MCF 10A (cell line): ENCODE measurements around the gene MRAS. TPM values are rescaled to one million over a fixed set of nuclear protein-coding genes. Genes with fewer than 3 reads are reported as not detected.
A peak's percentile ranks its signal among the peaks of the same experiment; 100 is the strongest.

Experiments
- Bru-seq: library from RNA; stranded (reverse); fragments of 400-500 nt; gene quantifications from one replicate; lab custom pipeline; 2021; lab: Mats Ljungman, UMichigan
- BruChase-seq, 2 experiments: library from RNA; stranded (reverse); fragments of 400-500 nt; gene quantifications; one replicate each; lab custom pipeline; 2021; lab: Mats Ljungman, UMichigan
- BruUV-seq: library from RNA; stranded (reverse); fragments of 400-500 nt; replicated peaks from 2 replicates; lab custom pipeline; 2021; lab: Mats Ljungman, UMichigan
- CTCF ChIA-PET: fragments of 300-600 bp; sonication (Branson Sonifier 250); formaldehyde crosslinking; extraction: SDS; loops from one replicate; lab custom pipeline; 2021; ENCODE audit warnings: antibody characterized with exemption, inconsistent platforms; lab: Yijun Ruan, JAX
- POLR2A ChIA-PET: fragments of 300-600, 350-650 bp; sonication (Branson Sonifier 250); formaldehyde crosslinking; extraction: SDS; loops from one replicate; lab custom pipeline; 2020; ENCODE audit warnings: antibody characterized with exemption, inconsistent platforms; lab: Yijun Ruan, JAX
- DNase-seq: peaks from one replicate; pipeline ENCODE4 v3.0.0-alpha.2; 2018; ENCODE audit not compliant: unreplicated experiment
- H3K27ac Mint-ChIP-seq: one replicate; pipeline ENCODE4 v1.8.0; 2022; ENCODE audit warnings: mild to moderate bottlenecking, low read depth, mixed read lengths; ENCODE audit not compliant: unreplicated experiment
- H3K27me3 Mint-ChIP-seq: one replicate; pipeline ENCODE4 v1.8.0; 2022; ENCODE audit warnings: mixed read lengths; ENCODE audit not compliant: insufficient read depth, unreplicated experiment
- H3K36me3 Mint-ChIP-seq: one replicate; pipeline ENCODE4 v1.8.0; 2022; ENCODE audit warnings: mild to moderate bottlenecking, moderate library complexity, mixed read lengths; ENCODE audit not compliant: insufficient read depth, unreplicated experiment
- H3K4me1 Mint-ChIP-seq: one replicate; pipeline ENCODE4 v1.8.0; 2022; ENCODE audit warnings: mixed read lengths; ENCODE audit not compliant: insufficient read depth, unreplicated experiment
- H3K4me3 Mint-ChIP-seq: one replicate; pipeline ENCODE4 v1.8.0; 2022; ENCODE audit warnings: mild to moderate bottlenecking, moderate library complexity, mixed read lengths; ENCODE audit not compliant: unreplicated experiment
- H3K9me3 Mint-ChIP-seq: one replicate; pipeline ENCODE4 v1.8.0; 2022; ENCODE audit warnings: mixed read lengths; ENCODE audit not compliant: unreplicated experiment
- CTCF ChIP-seq: fragments of 200-600 bp; IDR thresholded peaks from one replicate; pipeline ENCODE4 v1.8.0; 2022; ENCODE audit warnings: antibody characterized with exemption, mild to moderate bottlenecking; ENCODE audit not compliant: unreplicated experiment
- intact Hi-C: fragments of 100-400 bp; cut with micrococcal nuclease; formaldehyde crosslinking; loops from 2 replicates; pipeline ENCODE4 v1.14.1; 2022
- long read RNA-seq: library from polyadenylated mRNA; stranded (forward); transcript quantifications from one replicate; pipeline ENCODE4 v2.0.0, GENCODE V29; 2022
- total RNA-seq: library from RNA; stranded (reverse); gene quantifications from 2 replicates; pipeline ENCODE4 v1.2.3, GENCODE V29; 2022

MRAS gene
- 5.2 and 7.0 TPM in 2 replicates for total RNA-seq
- Bru-seq, nascent RNA = percentile 34 among the genes with signal in this experiment
- BruChase-seq, experiment 1, labeled RNA remaining after a 6-hour chase = percentile 43 among the genes with signal in this experiment
- percentile 37 among the genes with signal in this experiment for BruChase-seq, experiment 2, labeled RNA remaining after a 2-hour chase
- long read RNA-seq, partial matches to known transcripts = 0 of 13 reads
- long read RNA-seq, other reads (novel, unspliced or antisense) = 9 of 13 reads

GRCh38 chr3:138347960-138348753, at the start of gene MRAS:
MRAS (plus strand) TSS chr3:138348579; CDS start chr3:138372884, 24,305 bp downstream.
- Mint-ChIP-seq H3K27ac (peak within 1 kb of the TSS; percentile 81), H3K36me3 (no peaks in the 10 kb centered on the region), H3K27me3 (no peaks in the 10 kb centered on the region), H3K4me1 (peaks cover 5% of the 10 kb centered on the region), H3K4me3 (peak within 1 kb of the TSS; percentile 94), H3K9me3 (no peaks in the 10 kb centered on the region)
- ChIA-PET CTCF (interaction anchor here (0.6 to 1.2 kb wide), 4 partner anchors 12 to 549 kb away, joined by 3 read pairs; no protein-coding TSS in a partner anchor), POLR2A (interaction anchor here (0.7 to 1.4 kb wide), 8 partner anchors 17 to 1433 kb away, joined by 3 to 6 read pairs (median 4); partner anchors contain the start of genes ARMC8, CEP70 and DBR1)
- intact Hi-C loops = no loop called here
- TF ChIP-seq CTCF = peak; percentile 16
- DNase-seq = peak; percentile 71
- no TSS peak for BruUV-seq

GRCh38 chr3:138300647-138301046, 47.7 kb upstream of the MRAS start:
- intact Hi-C loops = no loop called here
- Mint-ChIP-seq H3K27me3 (no peaks in the 10 kb centered on the region), H3K36me3 (peaks cover 16% of the 10 kb centered on the region), H3K4me3 (no peak overlapping the region), H3K9me3 (no peaks in the 10 kb centered on the region), H3K27ac (no peak overlapping the region), H3K4me1 (no peaks in the 10 kb centered on the region)
- POLR2A ChIA-PET = interaction anchor here (1.4 kb wide), 1 partner anchor 19 kb away, joined by 3 read pairs; no protein-coding TSS in a partner anchor
- TF ChIP-seq CTCF = no peak
- DNase-seq = no peak
- TSS peak; percentile 13 for BruUV-seq
- CTCF ChIA-PET = interaction anchor here (1.0 kb wide), 1 partner anchor 27 kb away, joined by 3 read pairs; no protein-coding TSS in a partner anchor

- ChIA-PET POLR2A (no interaction called here), CTCF (no interaction called here)
- H3K27me3 Mint-ChIP-seq = no peaks in the 10 kb centered on the region
- H3K27ac Mint-ChIP-seq = no peak overlapping the region
- intact Hi-C loops = no loop called here
- peaks cover 13% of the 10 kb centered on the region for H3K9me3 Mint-ChIP-seq
- H3K36me3 Mint-ChIP-seq = peaks cover 6% of the 10 kb centered on the region
- H3K4me1 Mint-ChIP-seq = no peaks in the 10 kb centered on the region
- no peak for TF ChIP-seq CTCF
- BruUV-seq = no TSS peak
- no peak overlapping the region for H3K4me3 Mint-ChIP-seq
- no peak for DNase-seq
Measured at GRCh38 chr3:138303474-138303873, 44.9 kb upstream of the MRAS start.

GRCh38 chr3:138307899-138308298, 40.5 kb upstream of the MRAS start:
- ChIA-PET CTCF (interaction anchor here (1.3 kb wide), 1 partner anchor 20 kb away, joined by 4 read pairs; no protein-coding TSS in a partner anchor), POLR2A (no interaction called here)
- Mint-ChIP-seq H3K27ac (no peak overlapping the region), H3K27me3 (peaks cover 25% of the 10 kb centered on the region), H3K4me1 (no peaks in the 10 kb centered on the region), H3K4me3 (no peak overlapping the region), H3K36me3 (no peaks in the 10 kb centered on the region), H3K9me3 (peaks cover 26% of the 10 kb centered on the region)
- BruUV-seq = no TSS peak
- TF ChIP-seq CTCF = no peak
- intact Hi-C loops = no loop called here
- no peak for DNase-seq
